Kidney capillary endothelial cell (primary cell): ENCODE results near the gene FURIN.
"Not testable (repeated sequence)": the region's sequence is repeated elsewhere in the genome, so short reads cannot be mapped to it uniquely, and the experiment has no call there.

ENCODE experiments used
- DNase-seq: peaks from one replicate; pipeline ENCODE4 v3.0.0-alpha.2; 2018; ENCODE audit warnings: low spot score

FURIN gene

DNA sequence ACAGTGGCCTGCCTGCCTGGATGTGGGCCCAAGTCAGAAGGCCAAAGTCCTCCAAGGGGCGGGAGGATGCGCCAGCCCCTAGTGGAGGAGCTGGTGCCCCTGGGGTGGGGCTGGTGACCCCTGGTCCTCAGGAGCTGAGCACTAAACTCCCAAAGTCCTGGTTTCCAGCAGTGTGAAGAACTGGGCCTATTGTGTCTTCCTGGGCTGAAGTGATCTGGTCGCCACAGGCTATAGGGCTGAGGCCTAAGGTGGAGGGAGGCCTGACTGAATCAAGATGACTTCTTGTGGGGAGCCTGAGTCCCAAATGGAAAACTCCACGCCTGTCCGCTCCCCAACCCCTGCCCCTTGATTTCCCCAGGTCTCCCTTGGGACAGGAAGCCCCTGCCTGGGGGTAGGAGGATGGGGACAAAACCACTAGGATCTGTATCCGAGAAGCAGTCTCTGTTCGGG lies 15.2 kb downstream of the FURIN start:
- no peak for DNase-seq

DNA sequence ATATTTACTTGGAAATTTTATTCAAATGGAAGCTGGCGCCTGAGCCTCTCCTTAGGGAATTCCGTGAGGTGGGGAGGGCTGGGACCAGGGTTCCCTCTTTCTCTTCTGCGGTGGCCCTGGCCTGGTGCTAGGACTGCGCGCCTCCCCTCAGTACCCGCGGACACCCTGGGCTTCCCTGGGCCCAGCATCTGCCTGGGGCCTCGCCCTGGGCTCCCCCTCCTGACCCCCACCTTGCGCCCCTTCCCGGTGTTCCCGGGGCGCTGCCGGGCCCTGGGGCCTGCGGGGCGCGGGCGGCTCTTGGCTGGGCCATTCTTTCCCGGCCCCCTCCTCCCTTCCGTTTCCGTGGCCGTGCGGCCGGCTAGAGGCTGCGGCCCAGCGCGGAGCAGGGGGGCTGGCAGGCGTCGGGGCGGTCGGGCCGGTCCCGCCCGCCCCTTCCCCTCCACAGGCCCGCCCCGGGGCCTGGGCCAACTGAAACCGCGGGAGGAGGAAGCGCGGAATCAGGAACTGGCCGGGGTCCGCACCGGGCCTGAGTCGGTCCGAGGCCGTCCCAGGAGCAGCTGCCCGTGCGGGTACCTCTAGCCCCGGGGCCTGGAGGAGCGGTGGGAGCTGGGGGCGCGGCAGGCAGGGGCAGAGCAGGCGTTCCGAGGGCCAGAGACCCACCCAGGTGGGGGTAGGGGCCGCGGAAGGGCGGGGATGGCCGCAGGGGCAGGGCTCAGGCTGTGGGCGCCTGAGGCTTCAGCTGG lies 15.8 kb downstream of the FURIN start, which contains the start of gene FES:
Gene FES (plus strand): TSS at position 529 of the 743 bp plus-strand sequence. CDS start 542 bp downstream, outside the sequence.
- DNase-seq: peak; percentile 53

DNA sequence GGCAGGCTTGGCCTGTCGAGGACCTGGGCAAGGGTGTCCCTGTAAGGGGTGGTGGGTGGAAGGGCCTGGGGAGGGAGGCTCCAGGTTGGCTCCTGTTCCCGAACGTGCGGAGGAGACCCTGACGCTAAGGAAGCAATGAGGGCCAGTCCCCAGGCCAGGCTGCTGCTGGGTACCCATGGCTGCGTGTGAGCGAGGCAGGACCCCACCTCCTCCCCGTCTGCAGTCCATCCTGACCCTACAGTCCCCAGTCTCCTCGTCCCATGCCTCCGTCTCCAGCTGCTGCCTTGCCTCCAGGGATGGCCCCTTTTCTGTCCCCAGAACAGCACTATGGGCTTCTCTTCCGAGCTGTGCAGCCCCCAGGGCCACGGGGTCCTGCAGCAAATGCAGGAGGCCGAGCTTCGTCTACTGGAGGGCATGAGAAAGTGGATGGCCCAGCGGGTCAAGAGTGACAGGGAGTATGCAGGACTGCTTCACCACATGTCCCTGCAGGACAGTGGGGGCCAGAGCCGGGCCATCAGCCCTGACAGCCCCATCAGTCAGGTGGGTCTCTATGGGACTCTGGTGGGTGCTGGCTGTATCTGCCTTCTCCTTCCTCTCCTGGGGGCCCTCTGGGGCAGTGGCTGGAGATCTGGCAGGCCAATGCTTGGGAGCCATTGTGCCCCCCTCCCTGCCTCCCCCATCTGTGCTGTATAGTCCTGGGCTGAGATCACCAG lies 16.5 kb downstream of the FURIN start:
- DNase-seq: no peak

DNA sequence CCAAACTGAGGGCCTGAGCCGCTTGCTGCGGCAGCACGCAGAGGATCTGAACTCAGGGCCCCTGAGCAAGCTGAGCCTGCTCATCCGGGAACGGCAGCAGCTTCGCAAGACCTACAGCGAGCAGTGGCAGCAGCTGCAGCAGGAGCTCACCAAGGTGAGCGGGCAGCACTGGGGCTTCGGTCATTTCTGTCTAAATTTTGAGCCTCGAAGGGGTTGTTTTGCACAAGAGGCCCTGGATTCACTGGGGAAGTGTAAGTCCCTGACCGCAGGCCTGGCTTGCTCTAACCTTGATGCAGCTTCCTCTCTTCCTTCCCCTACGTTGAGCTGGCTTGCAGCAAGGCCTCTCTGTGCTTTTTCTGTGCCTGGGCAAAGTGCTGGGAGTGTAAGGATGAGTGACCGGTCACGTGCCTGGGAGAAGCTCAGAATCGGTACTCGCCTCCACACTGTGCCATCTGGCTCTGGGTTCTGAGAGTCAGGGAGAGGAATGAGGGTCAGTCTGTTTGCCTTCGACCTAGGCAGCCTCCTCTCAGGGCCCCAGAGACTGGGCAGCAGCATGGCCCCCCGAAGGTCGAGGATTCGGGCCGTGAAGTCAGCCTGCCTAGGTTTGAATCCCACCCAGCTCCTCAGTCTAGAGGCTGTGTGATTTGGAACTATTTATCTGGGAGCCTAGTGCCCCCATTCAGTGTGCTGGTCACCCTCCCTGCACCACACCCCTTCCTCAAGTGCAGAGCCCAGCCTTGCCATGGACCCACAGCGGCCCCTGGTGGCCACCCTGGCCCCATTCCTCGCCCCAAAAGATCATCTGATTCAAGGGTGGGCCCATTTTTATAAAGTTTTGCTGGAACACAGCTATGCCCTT lies 17.3 kb downstream of the FURIN start:
- peak; percentile 76 for DNase-seq

DNA sequence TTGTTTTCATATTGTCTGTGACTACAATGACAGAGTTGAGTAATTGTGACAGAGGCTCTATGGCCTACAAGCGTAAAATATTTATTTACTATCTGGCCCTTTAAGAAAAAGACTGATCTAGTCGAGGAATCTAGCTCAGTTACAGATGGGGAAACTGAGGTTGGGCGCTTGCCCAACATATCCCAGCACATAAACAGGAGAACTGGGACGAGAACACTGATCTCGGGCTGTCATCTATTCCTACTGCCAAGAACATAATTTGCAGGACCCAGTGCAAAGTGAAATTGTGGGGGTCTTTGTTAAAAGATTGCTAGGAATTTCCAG lies 17.9 kb downstream of the FURIN start:
- DNase-seq: no peak

DNA sequence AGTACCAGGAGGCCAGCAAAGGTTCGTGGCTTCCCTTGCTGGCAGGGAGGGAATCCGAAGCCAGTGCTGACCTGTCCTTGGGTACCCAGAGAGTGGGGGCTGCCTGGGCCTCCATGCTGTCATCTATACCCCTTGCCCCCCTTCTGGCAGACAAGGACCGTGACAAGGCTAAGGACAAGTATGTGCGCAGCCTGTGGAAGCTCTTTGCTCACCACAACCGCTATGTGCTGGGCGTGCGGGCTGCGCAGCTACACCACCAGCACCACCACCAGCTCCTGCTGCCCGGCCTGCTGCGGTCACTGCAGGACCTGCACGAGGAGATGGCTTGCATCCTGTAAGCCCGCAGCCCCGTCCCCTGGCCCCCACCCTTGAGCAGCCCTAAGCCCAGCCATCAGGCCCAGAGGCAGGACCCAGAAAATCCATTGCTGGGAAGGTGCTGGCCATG lies 18.7 kb downstream of the FURIN start:
- DNase-seq: no peak

DNA sequence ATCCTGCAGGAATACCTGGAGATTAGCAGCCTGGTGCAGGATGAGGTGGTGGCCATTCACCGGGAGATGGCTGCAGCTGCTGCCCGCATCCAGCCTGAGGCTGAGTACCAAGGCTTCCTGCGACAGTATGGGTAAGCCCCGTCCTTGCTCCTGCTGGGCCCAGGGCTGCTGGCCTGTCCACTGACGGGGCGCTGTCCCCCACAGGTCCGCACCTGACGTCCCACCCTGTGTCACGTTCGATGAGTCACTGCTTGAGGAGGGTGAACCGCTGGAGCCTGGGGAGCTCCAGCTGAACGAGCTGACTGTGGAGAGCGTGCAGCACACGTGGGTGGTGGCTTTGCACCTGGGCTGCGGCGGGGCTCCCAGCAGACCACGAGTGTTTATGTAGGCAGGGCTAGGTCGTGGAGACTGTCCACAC lies 20.9 kb downstream of the FURIN start:
- no peak for DNase-seq

DNA sequence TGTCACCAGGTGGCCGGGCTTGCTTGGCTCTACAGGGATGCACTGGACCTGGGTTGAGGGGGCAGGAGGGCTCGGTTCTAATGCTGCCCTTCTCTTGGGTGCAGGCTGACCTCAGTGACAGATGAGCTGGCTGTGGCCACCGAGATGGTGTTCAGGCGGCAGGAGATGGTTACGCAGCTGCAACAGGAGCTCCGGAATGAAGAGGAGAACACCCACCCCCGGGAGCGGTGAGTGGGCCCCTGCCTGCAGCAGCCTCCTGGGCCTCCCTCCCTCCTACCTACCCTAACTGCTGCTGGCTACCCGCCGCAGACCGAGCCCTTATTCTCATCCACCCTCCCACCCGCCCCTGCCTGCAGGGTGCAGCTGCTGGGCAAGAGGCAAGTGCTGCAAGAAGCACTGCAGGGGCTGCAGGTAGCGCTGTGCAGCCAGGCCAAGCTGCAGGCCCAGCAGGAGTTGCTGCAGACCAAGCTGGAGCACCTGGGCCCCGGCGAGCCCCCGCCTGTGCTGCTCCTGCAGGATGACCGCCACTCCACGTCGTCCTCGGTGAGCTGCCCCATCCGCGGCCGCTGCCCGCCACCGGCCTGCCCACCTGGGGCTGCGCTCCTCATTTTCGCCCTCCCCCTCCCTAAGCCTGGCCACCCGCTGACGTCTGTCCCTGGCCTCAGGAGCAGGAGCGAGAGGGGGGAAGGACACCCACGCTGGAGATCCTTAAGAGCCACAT lies 21.5 kb downstream of the FURIN start:
- no peak for DNase-seq

DNA sequence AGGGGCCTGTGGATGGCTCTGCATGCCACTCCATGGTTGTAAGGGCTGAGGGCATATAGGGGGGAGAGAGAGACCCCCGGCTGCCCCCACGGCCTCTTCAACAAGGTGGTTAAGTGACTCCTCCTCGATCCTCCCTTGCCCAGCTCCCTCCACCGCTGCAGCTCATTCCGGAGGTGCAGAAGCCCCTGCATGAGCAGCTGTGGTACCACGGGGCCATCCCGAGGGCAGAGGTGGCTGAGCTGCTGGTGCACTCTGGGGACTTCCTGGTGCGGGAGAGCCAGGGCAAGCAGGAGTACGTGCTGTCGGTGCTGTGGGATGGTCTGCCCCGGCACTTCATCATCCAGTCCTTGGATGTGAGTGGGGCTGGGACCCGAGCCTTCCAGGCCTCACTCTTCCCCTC lies 22.5 kb downstream of the FURIN start:
- DNase-seq: no peak

DNA sequence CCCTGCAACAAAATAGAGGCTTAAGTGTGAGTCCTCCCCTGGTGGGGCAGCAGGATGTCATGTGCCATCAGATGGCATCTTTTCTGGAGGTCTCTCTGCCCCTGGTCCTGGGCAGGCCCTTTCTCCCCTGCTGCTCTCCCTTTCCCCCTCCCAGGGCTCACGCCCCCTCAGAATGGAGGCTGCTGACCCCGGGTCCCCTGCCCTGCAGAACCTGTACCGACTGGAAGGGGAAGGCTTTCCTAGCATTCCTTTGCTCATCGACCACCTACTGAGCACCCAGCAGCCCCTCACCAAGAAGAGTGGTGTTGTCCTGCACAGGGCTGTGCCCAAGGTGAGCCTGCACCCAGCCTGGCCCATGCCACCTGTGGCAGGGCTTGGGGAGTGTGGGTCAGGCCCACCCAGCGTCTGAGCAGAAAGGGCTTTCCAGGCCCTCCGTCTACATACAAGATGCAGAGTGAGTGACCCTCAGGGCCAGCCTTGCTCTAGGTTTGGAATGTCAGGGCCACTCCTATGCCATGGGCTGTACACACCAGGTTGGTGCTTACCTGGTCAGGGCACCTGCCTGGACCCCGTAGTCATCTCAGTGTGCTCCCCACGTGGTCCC lies 23.1 kb downstream of the FURIN start:
- DNase-seq: no peak

DNA sequence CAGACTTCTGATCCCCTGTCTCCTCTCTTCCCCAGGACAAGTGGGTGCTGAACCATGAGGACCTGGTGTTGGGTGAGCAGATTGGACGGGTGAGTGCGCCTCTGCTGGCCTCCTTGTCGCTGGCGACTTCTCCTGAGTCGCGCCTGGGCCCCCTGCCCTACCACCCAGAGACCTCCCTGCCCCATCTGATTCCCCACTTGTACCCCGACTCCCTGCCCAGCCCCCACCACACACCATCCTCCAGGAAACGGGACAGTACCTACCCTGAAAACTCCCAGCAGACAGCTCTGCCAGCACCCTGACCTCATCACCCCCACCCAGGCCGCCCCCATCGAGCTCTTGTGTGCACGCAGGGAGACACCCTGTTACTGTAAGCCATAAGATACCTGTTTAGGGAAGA lies 23.6 kb downstream of the FURIN start:
- DNase-seq: no peak

DNA sequence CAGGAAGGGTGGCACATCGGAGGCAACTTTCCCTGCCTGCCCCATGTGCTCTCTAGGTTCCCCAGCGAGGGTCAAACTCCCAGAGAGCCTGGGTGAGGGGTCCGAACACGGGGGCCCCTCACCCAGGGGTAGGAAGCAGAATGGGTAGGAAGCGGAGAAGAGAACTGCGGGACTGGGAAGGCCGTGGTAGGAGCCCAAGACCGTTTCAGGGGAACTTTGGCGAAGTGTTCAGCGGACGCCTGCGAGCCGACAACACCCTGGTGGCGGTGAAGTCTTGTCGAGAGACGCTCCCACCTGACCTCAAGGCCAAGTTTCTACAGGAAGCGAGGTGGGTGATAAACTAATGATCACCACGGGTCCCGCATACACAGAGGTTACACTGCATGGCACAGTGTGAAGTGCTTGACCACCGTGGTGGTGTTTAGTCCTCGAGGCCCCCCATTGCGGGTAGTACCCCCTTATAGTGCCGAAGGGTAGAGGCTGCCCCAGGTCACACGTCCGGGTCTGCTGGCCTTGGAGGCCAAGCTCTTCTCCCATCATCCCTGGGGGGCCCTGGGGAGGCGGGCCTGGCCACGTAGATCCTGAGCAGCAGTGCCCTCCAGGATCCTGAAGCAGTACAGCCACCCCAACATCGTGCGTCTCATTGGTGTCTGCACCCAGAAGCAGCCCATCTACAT lies 24.2 kb downstream of the FURIN start:
- no peak for DNase-seq

DNA sequence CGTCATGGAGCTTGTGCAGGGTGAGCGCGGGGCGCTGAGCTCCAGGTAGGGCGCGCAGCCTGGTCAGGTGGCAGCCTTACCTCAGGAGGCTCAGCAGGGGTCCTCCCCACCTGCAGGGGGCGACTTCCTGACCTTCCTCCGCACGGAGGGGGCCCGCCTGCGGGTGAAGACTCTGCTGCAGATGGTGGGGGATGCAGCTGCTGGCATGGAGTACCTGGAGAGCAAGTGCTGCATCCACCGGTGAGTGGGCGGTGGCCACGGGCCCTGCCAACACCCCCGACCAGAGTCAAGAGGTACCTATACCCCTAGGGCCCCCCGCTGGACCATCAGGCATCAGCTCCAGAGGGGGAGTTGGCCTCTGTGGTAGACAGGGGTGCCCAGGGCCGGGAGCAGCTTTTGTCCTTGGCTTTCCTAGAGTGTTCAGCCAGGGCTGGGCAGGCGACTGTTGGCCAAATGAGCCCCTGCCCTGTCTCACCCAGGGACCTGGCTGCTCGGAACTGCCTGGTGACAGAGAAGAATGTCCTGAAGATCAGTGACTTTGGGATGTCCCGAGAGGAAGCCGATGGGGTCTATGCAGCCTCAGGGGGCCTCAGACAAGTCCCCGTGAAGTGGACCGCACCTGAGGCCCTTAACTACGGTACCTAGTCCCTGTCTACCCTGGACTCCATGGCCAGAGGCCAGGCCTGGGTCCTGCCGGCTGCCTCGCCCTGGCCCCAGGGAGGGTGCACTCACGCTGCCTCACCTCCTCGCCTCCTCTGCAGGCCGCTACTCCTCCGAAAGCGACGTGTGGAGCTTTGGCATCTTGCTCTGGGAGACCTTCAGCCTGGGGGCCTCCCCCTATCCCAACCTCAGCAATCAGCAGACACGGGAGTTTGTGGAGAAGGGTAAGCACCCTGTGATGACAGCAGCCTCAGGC lies 25.0 kb downstream of the FURIN start:
- DNase-seq: no peak

DNA sequence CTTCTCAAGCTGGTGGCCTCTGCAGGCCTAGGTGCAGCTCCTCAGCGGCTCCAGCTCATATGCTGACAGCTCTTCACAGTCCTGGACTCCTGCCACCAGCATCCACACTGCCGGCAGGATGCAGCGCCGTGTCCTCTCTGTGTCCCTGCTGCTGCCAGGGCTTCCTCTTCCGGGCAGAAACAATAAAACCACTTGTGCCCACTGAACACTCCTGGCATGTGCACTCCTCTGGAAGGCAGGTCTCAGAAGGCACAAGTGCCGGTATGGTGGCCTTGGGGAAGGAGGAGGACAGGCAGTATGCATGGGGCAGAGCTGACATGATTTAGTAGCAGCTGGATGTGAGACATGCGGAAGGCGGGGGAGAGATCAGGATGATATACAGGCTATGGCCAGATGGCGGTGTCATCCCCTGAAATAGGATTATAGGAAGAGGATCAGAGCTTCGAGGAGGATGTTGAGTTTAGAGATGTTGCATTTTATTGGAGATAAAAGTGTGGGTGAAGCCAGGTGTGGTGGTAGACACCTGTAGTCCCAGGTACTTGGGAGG lies 27.3 kb downstream of the FURIN start:
- DNase-seq: peak; percentile 69

DNA sequence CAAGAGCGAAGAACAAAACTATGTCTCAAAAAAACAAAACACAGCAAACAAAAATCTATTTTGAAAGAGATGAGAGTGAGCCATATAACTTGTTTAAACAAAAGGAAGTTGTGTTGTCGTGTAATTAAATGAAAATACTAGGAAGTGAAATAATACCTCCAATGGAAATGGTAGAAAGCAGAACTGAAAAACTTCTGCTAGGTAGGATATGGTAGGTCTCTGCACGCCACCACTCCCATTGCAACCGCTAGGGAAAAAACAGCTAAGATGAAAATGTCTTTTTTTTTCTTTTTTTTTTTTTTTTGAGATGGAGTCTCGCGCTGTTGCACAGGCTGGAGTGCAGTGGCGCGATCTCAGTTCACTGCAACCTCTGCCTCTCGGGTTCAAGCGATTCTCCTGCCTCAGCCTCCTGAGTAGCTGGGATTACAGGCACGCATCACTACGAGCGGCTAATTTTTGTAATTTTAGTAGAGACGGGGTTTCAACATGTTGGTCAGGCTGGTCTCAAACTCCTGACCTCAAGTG lies 28.8 kb downstream of the FURIN start:
- not testable (repeated sequence) for DNase-seq

DNA sequence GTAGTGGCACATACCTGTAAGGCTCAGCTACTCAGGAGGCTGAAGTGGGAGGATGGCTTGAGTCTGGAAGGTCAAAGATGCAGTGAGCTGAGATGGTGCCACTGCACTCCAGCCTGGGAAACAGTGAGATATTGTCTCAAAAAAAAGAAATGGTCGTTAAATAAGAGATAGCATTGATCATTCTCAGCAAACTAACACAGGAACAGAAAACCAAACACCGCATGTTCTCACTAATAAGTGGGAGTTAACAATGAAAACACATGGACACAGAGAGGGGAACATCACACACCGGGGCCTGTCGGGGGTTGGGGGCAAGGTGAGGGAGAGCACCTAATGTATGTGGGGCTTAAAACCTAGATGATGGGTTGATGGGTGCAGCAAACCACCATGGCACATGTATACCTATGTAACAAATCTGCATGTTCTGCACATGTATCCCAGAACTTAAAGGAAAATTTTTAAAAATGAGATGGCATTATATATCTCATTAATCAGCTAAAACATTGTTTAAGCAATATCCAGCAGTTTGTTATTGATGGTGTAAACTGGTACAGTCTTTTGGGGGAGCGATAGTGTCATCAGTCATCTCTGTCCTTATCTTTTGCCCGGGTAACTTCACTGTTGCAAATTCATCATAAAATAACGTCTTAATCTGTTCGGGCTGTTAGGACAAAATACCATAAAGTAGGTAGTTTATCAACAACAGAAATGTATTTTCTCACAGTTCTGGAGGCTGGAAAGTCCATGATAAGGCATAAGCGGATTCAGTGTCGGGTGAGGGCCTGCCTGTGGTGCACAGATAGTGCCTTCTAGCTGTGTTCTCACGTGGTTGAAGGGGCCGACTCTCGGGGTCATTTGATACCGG lies 33.0 kb downstream of the FURIN start:
- DNase-seq: no peak

DNA sequence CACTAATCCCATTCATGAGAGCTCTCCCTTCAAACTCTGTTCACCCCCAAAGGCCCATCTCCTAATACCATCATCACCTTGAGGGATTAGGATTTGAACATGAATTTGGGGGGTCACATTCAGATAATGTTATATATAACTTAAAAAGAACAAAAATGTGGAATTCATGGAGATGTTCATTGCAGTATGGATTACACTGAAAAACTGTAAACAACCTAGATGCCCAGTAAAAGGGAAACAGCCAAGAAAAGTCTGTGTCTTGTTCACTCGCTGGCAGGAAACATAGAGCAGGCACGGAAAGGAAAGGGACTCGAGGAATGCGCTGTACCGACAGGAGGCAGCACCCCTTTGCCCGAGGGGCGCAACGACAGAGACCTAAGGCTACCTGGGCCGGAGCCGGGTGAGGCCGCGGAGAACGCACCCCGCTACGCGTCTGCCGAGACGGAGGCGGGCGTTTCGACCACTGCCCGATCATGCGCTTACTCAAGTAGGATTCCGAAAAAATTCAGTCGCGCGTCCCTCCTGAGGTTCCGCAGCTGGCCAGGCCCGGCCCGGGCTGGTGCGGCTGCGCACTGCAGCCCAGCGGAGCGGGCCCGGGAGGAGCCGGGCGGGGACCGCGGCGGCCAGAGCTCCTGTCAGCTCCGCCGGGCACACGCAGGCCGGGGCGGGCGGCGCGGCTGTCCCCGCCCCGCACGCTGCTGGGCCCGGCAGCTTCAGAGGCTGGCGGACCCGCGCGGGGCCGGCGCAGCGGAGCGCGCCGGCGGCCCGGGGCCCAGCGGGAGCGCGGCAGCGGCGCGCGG lies 33.9 kb downstream of the FURIN start:
- DNase-seq: peak; percentile 66
